ENCODE results near the gene NEK1. TPM values are rescaled to one million over a fixed set of nuclear protein-coding genes. Genes with fewer than 3 reads are reported as not detected.
A peak's percentile ranks its signal among the peaks of the same experiment; 100 is the strongest.

NEK1 gene
- total and polyA plus RNA-seq, 2 of the 8 experiments (the other 6 are each of a cell fraction or from before 2014, with no cell fraction given): 3.9 to 11.7 TPM

GRCh38 chr4:169622566-169622965 lies 10.2 kb upstream of the NEK1 start:
- Histone ChIP-seq H2BK15ac (ENCODE audit: low read length) (no peak overlapping the region), H2BK12ac (ENCODE audit: low read depth, low read length) (no peak overlapping the region), H3K79me1 (ENCODE audit: low read depth, low read length) (no peaks in the 10 kb centered on the region; the same call in 1 of the 2 replicates), H4K5ac (ENCODE audit: insufficient read length, low read depth, low read length) (no peak overlapping the region), H2BK5ac (ENCODE audit: low read depth, low read length) (no peak overlapping the region), H4K91ac (replicated peaks; ENCODE audit: insufficient read length, low read length) (no peak overlapping the region), H3K27ac (ENCODE audit: low read depth, low read length) (no peak overlapping the region), H3K4me2 (ENCODE audit: insufficient read depth in 1 of 2, low read depth in 2 of 2, low read length in 2 of 2) (peak overlapping the region in 1 of 2 experiments; percentile 87; a peak in 1 of 4 replicates), H3K14ac (ENCODE audit: insufficient read length) (no peak overlapping the region), H3K36me3 (ENCODE audit: control insufficient read depth in 2 of 4, insufficient read depth in 4 of 4, low read length in 3 of 4) (no peaks in the 10 kb centered on the region), H4K8ac (ENCODE audit: extremely low read depth, insufficient read depth, low read length) (no peak overlapping the region), H2AFZ (ENCODE audit: low read length) (no peak overlapping the region), H3K18ac (ENCODE audit: extremely low read depth, low read length) (no peak overlapping the region), H3K23me2 (ENCODE audit: low read depth, low read length) (peaks cover 11% of the 10 kb centered on the region), H4K20me1 (replicated peaks in 1 of 2; ENCODE audit: control insufficient read depth in 1 of 2, insufficient read depth in 2 of 2, low read length in 2 of 2) (peaks cover 0 to 2% of the 10 kb centered on the region in 2 experiments), H3K9me3 (ENCODE audit: insufficient read depth in 2 of 2, low read depth in 1 of 2, low read length in 1 of 2) (no peaks in the 10 kb centered on the region), H3K4me1 (replicated peaks in 1 of 4; ENCODE audit: control insufficient read depth in 3 of 4, insufficient read depth in 4 of 4, low read length in 3 of 4) (peaks cover 0 to 3% (median 0%) of the 10 kb centered on the region in 4 experiments; a peak in 2 of 7 replicates), H3K4me3 (ENCODE audit: extremely low read depth in 1 of 4, insufficient read depth in 2 of 4, low read depth in 3 of 4, low read length in 4 of 4) (no peak overlapping the region), H3K9ac (replicated peaks in 1 of 4; ENCODE audit: extremely low read depth in 1 of 4, low read depth in 3 of 4, low read length in 3 of 4) (no peak overlapping the region), H3K4ac (replicated peaks; ENCODE audit: insufficient read length, low read depth, low read length) (no peak overlapping the region), H2BK20ac (ENCODE audit: low read length) (no peak overlapping the region), H3K56ac (replicated peaks; ENCODE audit: insufficient read length, low read depth, low read length) (no peak overlapping the region), H3K79me2 (ENCODE audit: control insufficient read depth in 1 of 2, insufficient read depth in 2 of 2, low read length in 2 of 2) (peaks cover 7 to 70% of the 10 kb centered on the region in 2 experiments; a peak in 3 of 4 replicates), H2AK5ac (ENCODE audit: low read depth, low read length) (no peak overlapping the region), H3K23ac (ENCODE audit: insufficient read length) (no peak overlapping the region), H2BK120ac (replicated peaks; ENCODE audit: low read depth, low read length) (no peak overlapping the region), H3K27me3 (replicated peaks in 1 of 4; ENCODE audit: control insufficient read depth in 3 of 4, extremely low read depth in 1 of 4, insufficient read depth in 3 of 4, low read length in 3 of 4) (no peaks in the 10 kb centered on the region)
- 86% methylated on average over 4 of the region's 4 CpGs; no CpG with 5 or more reads in 1 of the 2 experiments for WGBS, 2 experiments (ENCODE audit: extremely low coverage in 1 of 2, insufficient coverage in 1 of 2, insufficient read length in 1 of 2, insufficient replicate concordance in 2 of 2, low coverage in 1 of 2, low lambda C conversion rate in 2 of 2, missing lambda C conversion rate in 1 of 2)
- no peak for DNase-seq (ENCODE audit: low read depth in 1 of 2, low spot score in 2 of 2)
- POLR2A ChIA-PET (ENCODE audit: partially characterized antibody): no interaction called here
- CTCF ChIA-PET (ENCODE audit: partially characterized antibody): no interaction called here
- TF ChIP-seq ZNF274 (IDR thresholded peaks at IDR 0.05; ENCODE audit: borderline replicate concordance, extremely low read depth, low read length) (no peak), TAF7 (optimal IDR thresholded peaks at IDR 0.05; ENCODE audit: borderline replicate concordance, low read depth, low read length) (no peak), KDM1A (IDR thresholded peaks at IDR 0.05; ENCODE audit: borderline replicate concordance, low read length) (no peak), USF2 (IDR thresholded peaks at IDR 0.05; ENCODE audit: low read length) (no peak), ATF2 (IDR thresholded peaks at IDR 0.05; ENCODE audit: low read length) (no peak), SIN3A (conservative IDR thresholded peaks at IDR 0.05 in 1 of 2, IDR thresholded peaks at IDR 0.05 in 1 of 2; ENCODE audit: low read depth in 1 of 2, low read length in 2 of 2) (no peak), JUN (IDR thresholded peaks at IDR 0.05; ENCODE audit: low read depth, low read length) (no peak), POLR2A (IDR thresholded peaks at IDR 0.05; ENCODE audit: control extremely low read depth in 1 of 2, low read depth in 2 of 2, low read length in 2 of 2) (no peak), SRF (IDR thresholded peaks at IDR 0.05; ENCODE audit: low read depth, low read length) (no peak), CHD2 (IDR thresholded peaks at IDR 0.05; ENCODE audit: low read length) (no peak), NANOG (IDR thresholded peaks at IDR 0.05; ENCODE audit: insufficient read depth, low read depth, low read length, poor library complexity, severe bottlenecking) (no peak)
- FAIRE-seq: no peak
